Esophagus squamous epithelium (tissue), 4 donors: Measurements from ENCODE around the gene PGS1.

ENCODE experiments used
- POLR2A ChIP-seq, 4 donors: fragments of 450-650 bp; IDR thresholded peaks; one replicate each; pipeline ENCODE4 v1.6.1; 2017; ENCODE audit warnings: antibody characterized with exemption in 4 of 4, mild to moderate bottlenecking in 4 of 4, moderate library complexity in 3 of 4
- TF ChIP-seq, protein P1 (sequence below), 6 experiments: fragments of 450-650 bp in 4 of 6; fragments of 200-600 bp in 2 of 6; sonication (generic) in 2 of 6; IDR thresholded peaks; one replicate each; pipeline ENCODE4 v1.5.1; 2016 to 2019; ENCODE audit warnings: antibody characterized with exemption in 6 of 6, mild to moderate bottlenecking in 4 of 6, moderate library complexity in 4 of 6

DNA sequence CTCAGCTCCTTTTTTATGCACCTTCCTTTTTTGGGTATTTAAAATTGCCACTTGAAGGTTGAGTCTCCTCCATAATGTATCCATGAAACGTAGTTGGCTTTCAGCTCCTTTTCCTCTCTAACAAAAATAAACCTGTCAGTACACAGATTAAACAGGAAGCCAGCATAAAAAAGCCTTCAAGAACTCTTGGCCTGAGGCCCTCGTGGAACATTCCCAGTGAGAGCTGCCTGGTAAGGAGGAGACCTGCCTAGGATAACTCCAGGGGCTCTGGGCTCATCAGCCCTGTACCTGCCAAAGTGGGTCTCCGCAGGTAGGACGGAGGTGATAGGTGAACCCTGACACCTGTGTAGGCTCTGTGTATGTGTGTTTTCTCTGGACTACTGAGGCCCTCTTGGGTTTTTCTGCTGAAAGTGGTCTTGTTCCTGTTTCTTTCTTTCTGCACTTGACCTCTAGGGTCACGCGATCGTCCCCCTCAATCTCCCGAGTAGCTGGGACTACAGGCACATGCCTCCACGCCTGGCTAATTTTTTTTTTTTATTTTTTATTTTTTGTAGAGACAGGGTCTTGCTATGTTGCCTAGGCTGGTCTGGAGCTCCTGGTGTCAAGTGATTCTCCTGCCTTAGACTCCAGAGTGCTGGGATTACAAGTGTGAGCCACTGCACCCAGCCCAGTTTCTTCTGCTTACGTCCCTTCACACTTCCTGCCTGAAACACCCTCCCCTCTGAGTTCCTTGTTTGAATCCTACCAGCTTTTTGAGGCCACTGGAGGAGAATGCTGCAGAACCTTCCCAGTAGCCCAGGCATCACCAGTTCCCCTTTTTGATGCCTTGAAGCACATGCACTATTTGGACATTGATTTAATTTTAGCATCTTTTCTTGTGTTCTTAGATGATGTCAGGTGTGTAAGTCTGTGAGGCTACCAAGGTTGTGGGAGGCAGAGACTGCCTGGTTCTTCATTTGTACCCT is 9.8 kb downstream of the PGS1 start:
- TF ChIP-seq POLR2A (IDR thresholded peaks at IDR 0.05), result peak in 1 of 4 donors; percentile 24
- TF ChIP-seq, protein P1, sequence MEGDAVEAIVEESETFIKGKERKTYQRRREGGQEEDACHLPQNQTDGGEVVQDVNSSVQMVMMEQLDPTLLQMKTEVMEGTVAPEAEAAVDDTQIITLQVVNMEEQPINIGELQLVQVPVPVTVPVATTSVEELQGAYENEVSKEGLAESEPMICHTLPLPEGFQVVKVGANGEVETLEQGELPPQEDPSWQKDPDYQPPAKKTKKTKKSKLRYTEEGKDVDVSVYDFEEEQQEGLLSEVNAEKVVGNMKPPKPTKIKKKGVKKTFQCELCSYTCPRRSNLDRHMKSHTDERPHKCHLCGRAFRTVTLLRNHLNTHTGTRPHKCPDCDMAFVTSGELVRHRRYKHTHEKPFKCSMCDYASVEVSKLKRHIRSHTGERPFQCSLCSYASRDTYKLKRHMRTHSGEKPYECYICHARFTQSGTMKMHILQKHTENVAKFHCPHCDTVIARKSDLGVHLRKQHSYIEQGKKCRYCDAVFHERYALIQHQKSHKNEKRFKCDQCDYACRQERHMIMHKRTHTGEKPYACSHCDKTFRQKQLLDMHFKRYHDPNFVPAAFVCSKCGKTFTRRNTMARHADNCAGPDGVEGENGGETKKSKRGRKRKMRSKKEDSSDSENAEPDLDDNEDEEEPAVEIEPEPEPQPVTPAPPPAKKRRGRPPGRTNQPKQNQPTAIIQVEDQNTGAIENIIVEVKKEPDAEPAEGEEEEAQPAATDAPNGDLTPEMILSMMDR (IDR thresholded peaks at IDR 0.05), result no peak
